Smooth muscle cell (in vitro differentiated cells): ENCODE data around the gene PIRT. TPM values are rescaled to one million over a fixed set of nuclear protein-coding genes. Genes with fewer than 3 reads are reported as not detected.

ENCODE experiments used
- DNase-seq: peaks from one replicate; lab custom pipeline; 2025; ENCODE audit not compliant: unreplicated experiment; lab: John Stamatoyannopoulos, UW
- H2AFZ ChIP-seq: fragments of 200-600 bp; sonication (generic); 2 replicates; pipeline ENCODE4 v1.6.0; 2016; ENCODE audit warnings: antibody characterized with exemption, low read depth, mild to moderate bottlenecking
- H3F3A ChIP-seq: fragments of 200-600 bp; sonication (generic); 2 replicates; pipeline ENCODE4 v1.6.0; 2017; ENCODE audit warnings: antibody characterized with exemption, low read depth
- H3K27ac ChIP-seq: fragments of 200-600 bp; sonication (generic); 2 replicates; pipeline ENCODE4 v1.5.1; 2016; ENCODE audit warnings: low read depth, mild to moderate bottlenecking
- H3K27me3 ChIP-seq: fragments of 200-600 bp; sonication (generic); 2 replicates; pipeline ENCODE4 v1.6.1; 2016; ENCODE audit warnings: low read depth, mild to moderate bottlenecking
- H3K36me3 ChIP-seq: fragments of 200-600 bp; sonication (generic); 2 replicates; pipeline ENCODE4 v1.5.1; 2016; ENCODE audit warnings: low read depth
- H3K4me1 ChIP-seq: fragments of 200-600 bp; sonication (generic); 2 replicates; pipeline ENCODE4 v1.5.1; 2016; ENCODE audit warnings: low read depth
- H3K4me2 ChIP-seq: fragments of 200-600 bp; sonication (generic); 2 replicates; pipeline ENCODE4 v1.6.0; 2016; ENCODE audit warnings: mild to moderate bottlenecking
- H3K4me3 ChIP-seq: fragments of 200-600 bp; sonication (generic); 2 replicates; pipeline ENCODE4 v1.5.1; 2016; ENCODE audit warnings: mild to moderate bottlenecking
- H3K79me2 ChIP-seq: fragments of 200-600 bp; sonication (generic); 2 replicates; pipeline ENCODE4 v1.6.0; 2016; ENCODE audit warnings: low read depth, mild to moderate bottlenecking
- H3K9ac ChIP-seq: fragments of 200-600 bp; sonication (generic); 2 replicates; pipeline ENCODE4 v1.6.0; 2016; ENCODE audit warnings: low read depth
- H3K9me3 ChIP-seq: fragments of 200-600 bp; sonication (generic); replicated peaks from 2 replicates; pipeline ENCODE4 v1.5.1; 2016; ENCODE audit warnings: low read depth
- H4K20me1 ChIP-seq: fragments of 200-600 bp; sonication (generic); 2 replicates; pipeline ENCODE4 v1.6.0; 2016; ENCODE audit warnings: low read depth
- WGBS: methylation state at CpG from one replicate; pipeline ENCODE4 v1.1.7; 2016; ENCODE audit warnings: low lambda C conversion rate; 5-methylcytosine and 5-hydroxymethylcytosine counted together
- polyA plus RNA-seq: library from polyadenylated mRNA; unstranded; fragments of >200 nt; fragmentation: Nextera tagmentation; extraction: Ambion mirVana; gene quantifications from 2 replicates; pipeline ENCODE4 v1.2.1, GENCODE V29; 2016
- total RNA-seq: library from RNA; depleted of rRNA; stranded (reverse); fragments of >200 nt; gene quantifications from 2 replicates; pipeline ENCODE4 v1.2.3, GENCODE V29; 2014
- TF ChIP-seq, protein P1 (sequence below): fragments of 200-600 bp; sonication (generic); IDR thresholded peaks from 2 replicates; pipeline ENCODE4 v1.5.1; 2017; ENCODE audit warnings: borderline replicate concordance, mild to moderate bottlenecking, antibody characterized with exemption; ENCODE audit not compliant: insufficient read depth, poor library complexity, severe bottlenecking

The PIRT gene
- total and polyA plus RNA-seq, 2 experiments from 2014 or later: not detected

DNA sequence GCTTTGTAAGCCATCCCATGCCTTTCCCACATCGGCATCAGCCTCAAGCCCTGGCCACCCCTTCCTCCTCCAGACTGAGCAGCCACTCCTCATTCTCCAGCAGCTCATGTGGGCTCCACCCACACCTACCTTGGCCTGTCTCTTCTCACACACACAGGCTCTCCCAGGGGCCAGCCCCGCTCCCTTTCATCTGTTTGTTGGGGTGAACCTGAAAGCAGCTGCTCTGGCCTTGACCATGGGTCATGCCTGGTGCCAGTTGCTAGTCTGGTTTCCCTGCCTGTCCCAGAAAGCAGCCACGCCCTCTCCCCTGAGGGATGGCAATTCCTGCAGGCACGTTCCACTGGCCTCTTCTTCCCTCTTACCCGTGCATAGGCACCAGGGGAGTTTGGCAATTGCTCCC, 22.6 kb downstream of the PIRT start:
- WGBS: 88% methylated on average over 5 of the region's 5 CpGs
- no peak overlapping the region for H3K4me3 ChIP-seq

DNA sequence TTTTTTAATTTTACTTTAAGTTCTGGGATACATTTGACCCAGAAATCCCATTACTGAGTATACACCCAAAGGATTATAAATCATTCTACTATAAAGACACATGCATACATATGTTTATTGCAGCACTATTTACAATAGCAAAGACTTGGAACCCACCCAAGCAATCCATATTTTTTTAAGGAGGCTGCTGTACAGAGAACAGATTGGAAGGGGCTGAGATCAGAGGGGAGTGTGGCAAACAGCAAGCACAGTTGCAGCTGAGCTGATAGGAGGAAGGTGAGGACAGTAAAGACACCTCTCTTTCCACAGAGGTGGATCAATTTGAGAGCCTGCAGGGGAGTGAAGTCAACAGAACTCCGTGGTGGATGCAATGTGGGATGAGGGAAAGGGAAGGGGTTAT, 23.8 kb downstream of the PIRT start:
- WGBS: 71% methylated on average over 1 of the region's 1 CpG
- no peaks in the 10 kb centered on the region for H3K36me3 ChIP-seq
- H3K4me2 ChIP-seq: no peak overlapping the region
- no peak overlapping the region for H3K27ac ChIP-seq
- no peak overlapping the region for H3K9ac ChIP-seq
- TF ChIP-seq, protein P1, sequence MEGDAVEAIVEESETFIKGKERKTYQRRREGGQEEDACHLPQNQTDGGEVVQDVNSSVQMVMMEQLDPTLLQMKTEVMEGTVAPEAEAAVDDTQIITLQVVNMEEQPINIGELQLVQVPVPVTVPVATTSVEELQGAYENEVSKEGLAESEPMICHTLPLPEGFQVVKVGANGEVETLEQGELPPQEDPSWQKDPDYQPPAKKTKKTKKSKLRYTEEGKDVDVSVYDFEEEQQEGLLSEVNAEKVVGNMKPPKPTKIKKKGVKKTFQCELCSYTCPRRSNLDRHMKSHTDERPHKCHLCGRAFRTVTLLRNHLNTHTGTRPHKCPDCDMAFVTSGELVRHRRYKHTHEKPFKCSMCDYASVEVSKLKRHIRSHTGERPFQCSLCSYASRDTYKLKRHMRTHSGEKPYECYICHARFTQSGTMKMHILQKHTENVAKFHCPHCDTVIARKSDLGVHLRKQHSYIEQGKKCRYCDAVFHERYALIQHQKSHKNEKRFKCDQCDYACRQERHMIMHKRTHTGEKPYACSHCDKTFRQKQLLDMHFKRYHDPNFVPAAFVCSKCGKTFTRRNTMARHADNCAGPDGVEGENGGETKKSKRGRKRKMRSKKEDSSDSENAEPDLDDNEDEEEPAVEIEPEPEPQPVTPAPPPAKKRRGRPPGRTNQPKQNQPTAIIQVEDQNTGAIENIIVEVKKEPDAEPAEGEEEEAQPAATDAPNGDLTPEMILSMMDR: no peak
- peaks cover 4% of the 10 kb centered on the region for H3K27me3 ChIP-seq
- no peaks in the 10 kb centered on the region for H3F3A ChIP-seq
- H4K20me1 ChIP-seq: no peaks in the 10 kb centered on the region
- DNase-seq: no peak
- H3K9me3 ChIP-seq: no peaks in the 10 kb centered on the region
- H2AFZ ChIP-seq: no peak overlapping the region
- no peaks in the 10 kb centered on the region for H3K79me2 ChIP-seq
- H3K4me3 ChIP-seq: no peak overlapping the region
- H3K4me1 ChIP-seq: no peaks in the 10 kb centered on the region

More for the DNA sequence above, 22.6 kb downstream of the PIRT start:
- Histone ChIP-seq H2AFZ (no peak overlapping the region), H3K27me3 (peaks cover 7% of the 10 kb centered on the region), H4K20me1 (no peaks in the 10 kb centered on the region), H3K9me3 (no peaks in the 10 kb centered on the region), H3K36me3 (no peaks in the 10 kb centered on the region), H3F3A (no peaks in the 10 kb centered on the region), H3K9ac (no peak overlapping the region), H3K4me2 (no peak overlapping the region), H3K4me1 (no peaks in the 10 kb centered on the region), H3K79me2 (no peaks in the 10 kb centered on the region), H3K27ac (no peak overlapping the region)
- DNase-seq: no peak
- TF ChIP-seq, protein P1: no peak

DNA sequence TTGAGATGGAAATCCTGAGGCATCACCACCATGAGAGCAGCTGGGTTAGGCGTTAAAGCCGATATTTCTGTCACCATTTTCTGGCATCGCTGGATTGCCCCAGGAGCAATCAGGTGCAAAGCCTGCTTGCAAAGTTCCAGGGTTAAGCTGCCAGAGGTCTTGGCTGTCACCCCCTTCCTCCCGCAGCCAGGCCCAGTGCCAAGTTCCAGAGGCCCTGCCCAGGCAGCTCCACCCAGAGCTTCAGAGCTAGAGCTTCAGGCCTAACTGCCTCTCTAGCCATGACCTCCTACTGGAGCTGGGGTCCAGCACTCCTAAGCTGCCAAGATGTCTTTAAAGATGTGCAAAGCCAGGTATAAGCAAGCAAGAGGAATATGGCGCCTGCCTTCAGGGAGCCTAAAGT, 25.2 kb downstream of the PIRT start:
- H4K20me1 ChIP-seq: no peaks in the 10 kb centered on the region
- H3K27me3 ChIP-seq: no peaks in the 10 kb centered on the region
- H3K9ac ChIP-seq: no peak overlapping the region
- H3F3A ChIP-seq: no peaks in the 10 kb centered on the region
- no peak overlapping the region for H3K4me3 ChIP-seq
- H3K4me2 ChIP-seq: no peak overlapping the region
- no peak overlapping the region for H3K27ac ChIP-seq
- TF ChIP-seq, protein P1: no peak
- no peaks in the 10 kb centered on the region for H3K4me1 ChIP-seq
- WGBS: 97% methylated on average over 5 of the region's 5 CpGs
- DNase-seq: no peak
- no peaks in the 10 kb centered on the region for H3K36me3 ChIP-seq
- H3K79me2 ChIP-seq: no peaks in the 10 kb centered on the region
- H2AFZ ChIP-seq: no peak overlapping the region
- H3K9me3 ChIP-seq: no peaks in the 10 kb centered on the region

DNA sequence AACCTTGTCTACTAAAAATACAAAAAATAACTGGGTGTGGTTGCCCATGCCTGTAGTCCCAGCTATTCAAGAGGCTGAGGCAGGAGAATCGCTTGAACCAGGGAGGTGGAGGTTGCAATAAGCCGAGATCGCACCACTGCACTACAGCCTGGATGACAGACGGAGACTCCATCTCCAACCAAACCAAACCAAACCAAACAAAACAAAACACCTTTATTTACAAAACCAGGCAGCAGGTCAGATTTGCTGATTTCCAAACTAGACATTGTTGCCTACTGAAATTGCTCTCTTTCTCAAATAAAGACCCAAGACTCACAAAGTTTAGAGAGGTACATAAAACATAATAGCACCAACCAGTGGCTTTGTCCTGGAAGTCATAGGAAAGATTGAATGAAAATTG, 28.3 kb downstream of the PIRT start:
- 96% methylated on average over 4 of the region's 4 CpGs for WGBS
- Histone ChIP-seq H3K36me3 (no peaks in the 10 kb centered on the region), H3K9ac (no peak overlapping the region), H4K20me1 (no peaks in the 10 kb centered on the region), H3K9me3 (no peaks in the 10 kb centered on the region), H2AFZ (no peak overlapping the region), H3K27me3 (no peaks in the 10 kb centered on the region), H3K4me1 (no peaks in the 10 kb centered on the region), H3K4me3 (no peak overlapping the region), H3K27ac (no peak overlapping the region), H3K79me2 (no peaks in the 10 kb centered on the region), H3F3A (no peaks in the 10 kb centered on the region), H3K4me2 (no peak overlapping the region)
- TF ChIP-seq, protein P1: no peak
- no peak for DNase-seq
